SK-N-SH (cell line): ENCODE measurements around the gene PEX11A. TPM values are rescaled to one million over a fixed set of nuclear protein-coding genes. Genes with fewer than 3 reads are reported as not detected.

ENCODE experiments used
- CTCF ChIA-PET: fragments of 300-600, 350-600 bp; formaldehyde crosslinking; extraction: SDS; loops from one replicate; lab custom pipeline; 2021; lab: Yijun Ruan, JAX
- POLR2A ChIA-PET: fragments of 350-600 bp; sonication (Branson Sonifier 250); formaldehyde crosslinking; extraction: SDS; loops from one replicate; lab custom pipeline; 2020; ENCODE audit warnings: antibody characterized with exemption, inconsistent platforms; lab: Yijun Ruan, JAX
- DNase-seq: peaks from one replicate; pipeline ENCODE4 v3.0.0; 2012
- H2AFZ ChIP-seq: fragments of 200-600 bp; sonication (generic); 2 replicates; pipeline ENCODE4 v1.8.1; 2016; ENCODE audit warnings: antibody characterized with exemption, mild to moderate bottlenecking, low read depth
- H3F3A ChIP-seq: fragments of 200-600 bp; sonication (generic); replicated peaks from 2 replicates; pipeline ENCODE3; 2016; ENCODE audit warnings: antibody characterized with exemption, mild to moderate bottlenecking; ENCODE audit not compliant: insufficient read depth
- H3K27ac ChIP-seq, 2 experiments: fragments of 200-500 bp in 1 of 2; fragments of 200-600 bp in 1 of 2; sonication (Bioruptor generic) in 1 of 2; sonication (generic), shearing (Covaris generic) in 1 of 2; 2 replicates each; pipeline versions ENCODE4 v1.5.1 to v1.6.1; 2014 to 2016; ENCODE audit warnings: low read depth in 2 of 2, inconsistent platforms in 1 of 2, low read length in 1 of 2, mild to moderate bottlenecking in 1 of 2, mixed read lengths in 1 of 2
- H3K27me3 ChIP-seq: fragments of 200-600 bp; sonication (generic), shearing (Covaris generic); 2 replicates; pipeline ENCODE4 v1.6.1; 2016; ENCODE audit warnings: mixed run types; ENCODE audit not compliant: insufficient read depth
- H3K36me3 ChIP-seq, 2 experiments: fragments of 200-500 bp in 1 of 2; fragments of 200-600 bp in 1 of 2; sonication (Bioruptor generic) in 1 of 2; sonication (generic) in 1 of 2; replicated peaks in 1 of 2; 2 replicates each; pipeline versions ENCODE3 to v1.5.1; 2014 to 2016; ENCODE audit warnings: low read length in 1 of 2, mild to moderate bottlenecking in 1 of 2; ENCODE audit not compliant: insufficient read depth in 2 of 2, control insufficient read depth in 1 of 2
- H3K4me1 ChIP-seq, 2 experiments: fragments of 200-500 bp in 1 of 2; fragments of 200-600 bp in 1 of 2; sonication (Bioruptor generic) in 1 of 2; sonication (generic), shearing (Covaris generic) in 1 of 2; 2 replicates each; pipeline versions ENCODE4 v1.5.1 to v1.6.1; 2014 to 2016; ENCODE audit warnings: low read depth in 1 of 2, low read length in 1 of 2, mixed run types in 1 of 2; ENCODE audit not compliant: insufficient read depth in 2 of 2, control insufficient read depth in 1 of 2
- H3K4me2 ChIP-seq: fragments of 200-600 bp; sonication (generic), shearing (Covaris generic); 2 replicates; pipeline ENCODE4 v1.6.1; 2017; ENCODE audit warnings: mixed run types
- H3K4me3 ChIP-seq, 2 experiments: fragments of 200-500 bp in 1 of 2; fragments of 200-600 bp in 1 of 2; sonication (Bioruptor generic) in 1 of 2; sonication (generic), shearing (Covaris generic) in 1 of 2; 2 replicates each; pipeline versions ENCODE4 v1.5.1 to v1.8.1; 2014 to 2016; ENCODE audit warnings: low read depth in 2 of 2, inconsistent platforms in 1 of 2, low read length in 1 of 2, mild to moderate bottlenecking in 1 of 2, mixed read lengths in 1 of 2, moderate library complexity in 1 of 2
- H3K79me2 ChIP-seq: fragments of 200-600 bp; sonication (generic); 2 replicates; pipeline ENCODE4 v1.8.1; 2017; ENCODE audit warnings: mild to moderate bottlenecking; ENCODE audit not compliant: insufficient read depth
- H3K9ac ChIP-seq: fragments of 200-600 bp; sonication (generic); 2 replicates; pipeline ENCODE4 v1.6.1; 2017; ENCODE audit warnings: mixed run types
- H3K9me2 ChIP-seq: fragments of 200-600 bp; sonication (generic); 2 replicates; pipeline ENCODE4 v1.6.1; 2017; ENCODE audit warnings: mixed run types
- H3K9me3 ChIP-seq: fragments of 200-600 bp; sonication (generic); 2 replicates; pipeline ENCODE4 v1.6.1; 2017; ENCODE audit warnings: mixed run types, mild to moderate bottlenecking, moderate library complexity
- H4K20me1 ChIP-seq: fragments of 200-600 bp; sonication (generic); 2 replicates; pipeline ENCODE4 v1.6.1; 2017; ENCODE audit warnings: mild to moderate bottlenecking, mixed run types; ENCODE audit not compliant: insufficient read depth
- CHD2 ChIP-seq: fragments of 150-350 bp; IDR thresholded peaks from 2 replicates; pipeline ENCODE4 v1.6.1; 2018; ENCODE audit warnings: low read length; ENCODE audit not compliant: partially characterized antibody
- EZH2phosphoT487 ChIP-seq: fragments of 200-600 bp; sonication (generic); IDR thresholded peaks from 2 replicates; pipeline ENCODE4 v1.6.1; 2017; ENCODE audit warnings: low read depth, mixed run types, mild to moderate bottlenecking, antibody characterized with exemption, moderate library complexity, borderline replicate concordance
- FOSL2 ChIP-seq: IDR thresholded peaks from 2 replicates; pipeline ENCODE4 v1.4.0; 2012; ENCODE audit warnings: low read depth, mild to moderate bottlenecking, moderate library complexity, borderline replicate concordance
- FOXJ3 ChIP-seq: sonication (generic); formaldehyde crosslinking; IDR thresholded peaks from 2 replicates; pipeline ENCODE4 v1.5.1; 2020; ENCODE audit warnings: mild to moderate bottlenecking, missing genetic modification reagents
- FOXM1 ChIP-seq: IDR thresholded peaks from 2 replicates; pipeline ENCODE4 v1.4.0; 2012; ENCODE audit warnings: low read depth, mild to moderate bottlenecking
- GABPA ChIP-seq: IDR thresholded peaks from 2 replicates; pipeline ENCODE4 v1.4.0; 2012; ENCODE audit warnings: low read depth, mild to moderate bottlenecking
- JUND ChIP-seq: IDR thresholded peaks from 2 replicates; pipeline ENCODE4 v1.4.0; 2012
- MXI1 ChIP-seq: IDR thresholded peaks from 2 replicates; pipeline ENCODE4 v1.6.1; 2012; ENCODE audit warnings: mild to moderate bottlenecking, low read depth, low read length, improper control_type of control experiment
- NRF1 ChIP-seq: IDR thresholded peaks from 2 replicates; pipeline ENCODE4 v1.6.1; 2012; ENCODE audit warnings: low read depth, mild to moderate bottlenecking, low read length
- POLR2AphosphoS5 ChIP-seq: IDR thresholded peaks from 2 replicates; pipeline ENCODE4 v1.6.1; 2012; ENCODE audit warnings: low read depth, low read length
- RAD21 ChIP-seq: IDR thresholded peaks from 2 replicates; pipeline ENCODE4 v1.6.1; 2012; ENCODE audit warnings: mild to moderate bottlenecking, low read length
- REST ChIP-seq: IDR thresholded peaks from 2 replicates; pipeline ENCODE4 v1.6.1; 2012; ENCODE audit warnings: mild to moderate bottlenecking, low read depth, low read length, moderate library complexity
- SIN3A ChIP-seq: IDR thresholded peaks from 2 replicates; pipeline ENCODE4 v1.6.1; 2012; ENCODE audit warnings: low read depth, mild to moderate bottlenecking, low read length, moderate library complexity, borderline replicate concordance
- SMC3 ChIP-seq: IDR thresholded peaks from 2 replicates; pipeline ENCODE4 v1.6.1; 2012; ENCODE audit warnings: low read depth, low read length, improper control_type of control experiment
- YY1 ChIP-seq: IDR thresholded peaks from 2 replicates; pipeline ENCODE4 v1.4.0; 2012; ENCODE audit warnings: low read depth, mild to moderate bottlenecking
- WGBS: methylation state at CpG from one replicate; pipeline ENCODE4 v1.1.6; 2017; ENCODE audit warnings: low lambda C conversion rate; 5-methylcytosine and 5-hydroxymethylcytosine counted together
- polyA plus RNA-seq, 3 experiments: library from polyadenylated mRNA; depleted of rRNA; stranded (reverse); fragments of >200 nt; gene quantifications; 2 replicates each; pipeline ENCODE4 v1.2.3, GENCODE V29; 2012
- TF ChIP-seq, protein P1 (sequence below): IDR thresholded peaks from 2 replicates; pipeline ENCODE4 v1.4.0; 2012; ENCODE audit warnings: low read depth, borderline replicate concordance
- TF ChIP-seq, protein P2 (sequence below): fragments of 200-600 bp; sonication (generic); IDR thresholded peaks from 2 replicates; pipeline ENCODE4 v1.6.1; 2017; ENCODE audit warnings: antibody characterized with exemption, mild to moderate bottlenecking, moderate library complexity
- TF ChIP-seq, protein P3 (sequence below): IDR thresholded peaks from 2 replicates; pipeline ENCODE4 v1.4.0; 2012; ENCODE audit warnings: low read depth, borderline replicate concordance
- TF ChIP-seq, protein P4 (sequence below): IDR thresholded peaks from 2 replicates; pipeline ENCODE4; 2012

Gene PEX11A
- polyA plus RNA-seq, 1 of the 3 experiments (the other 2 are of a cell fraction) = 6.1 TPM

DNA sequence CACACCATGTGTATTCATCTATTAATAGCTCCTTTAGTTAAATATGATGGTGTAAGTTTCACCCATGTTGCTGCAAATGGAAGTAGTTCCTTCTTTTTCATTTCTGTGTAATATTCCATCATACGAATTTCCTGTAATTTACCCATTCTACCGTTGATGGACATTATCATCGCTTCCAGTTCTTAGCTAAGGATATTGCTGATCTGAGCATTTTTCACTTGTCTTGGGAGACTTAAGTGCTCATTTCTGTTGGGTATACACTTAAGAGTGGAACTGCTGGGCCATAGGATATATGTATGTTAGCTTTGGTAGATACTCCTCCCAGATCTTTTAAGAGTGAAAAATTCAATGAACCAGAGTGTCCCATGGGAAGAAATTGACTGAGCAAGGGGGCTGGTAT is 22.4 kb downstream of the PEX11A start:
- TF ChIP-seq RAD21 (no peak), POLR2AphosphoS5 (no peak), GABPA (no peak), YY1 (no peak), MXI1 (no peak)
- H3K4me1 ChIP-seq = peaks cover 1 to 25% of the 10 kb centered on the region in 2 experiments; a peak in 2 of 4 replicates
- H3K36me3 ChIP-seq = no peaks in the 10 kb centered on the region
- peaks cover 9% of the 10 kb centered on the region for H3F3A ChIP-seq
- WGBS = 96% methylated on average over 3 of the region's 3 CpGs
- no peaks in the 10 kb centered on the region for H3K79me2 ChIP-seq
- H2AFZ ChIP-seq = no peak overlapping the region
- no peak overlapping the region for H3K4me3 ChIP-seq
- ChIA-PET POLR2A (no interaction called here), CTCF (interaction anchor here (1.7 kb wide), 1 partner anchor 21 kb away, joined by 8 read pairs; no protein-coding TSS in a partner anchor)
- H3K4me2 ChIP-seq = no peak overlapping the region
- no peaks in the 10 kb centered on the region for H3K27me3 ChIP-seq
- no peak overlapping the region for H3K27ac ChIP-seq
- H3K9me3 ChIP-seq = no peaks in the 10 kb centered on the region
- H3K9ac ChIP-seq = no peak overlapping the region
- H3K9me2 ChIP-seq = no peaks in the 10 kb centered on the region
- no peaks in the 10 kb centered on the region for H4K20me1 ChIP-seq
- no peak for DNase-seq

- Histone ChIP-seq H3K4me2 (no peak overlapping the region), H3F3A (peaks cover 15% of the 10 kb centered on the region), H3K4me1 (peaks cover 7 to 25% of the 10 kb centered on the region in 2 experiments; a peak in 3 of 4 replicates), H3K9ac (no peak overlapping the region), H3K9me3 (no peaks in the 10 kb centered on the region), H3K36me3 (no peaks in the 10 kb centered on the region), H2AFZ (no peak overlapping the region), H3K9me2 (no peaks in the 10 kb centered on the region), H3K79me2 (no peaks in the 10 kb centered on the region), H3K4me3 (no peak overlapping the region), H3K27me3 (no peaks in the 10 kb centered on the region), H4K20me1 (no peaks in the 10 kb centered on the region), H3K27ac (no peak overlapping the region)
- 98% methylated on average over 6 of the region's 7 CpGs for WGBS
- no peak for DNase-seq
- POLR2A ChIA-PET = no interaction called here
- CTCF ChIA-PET = interaction anchor here (1.7 kb wide), 1 partner anchor 20 kb away, joined by 8 read pairs; no protein-coding TSS in a partner anchor
- TF ChIP-seq, protein P1, sequence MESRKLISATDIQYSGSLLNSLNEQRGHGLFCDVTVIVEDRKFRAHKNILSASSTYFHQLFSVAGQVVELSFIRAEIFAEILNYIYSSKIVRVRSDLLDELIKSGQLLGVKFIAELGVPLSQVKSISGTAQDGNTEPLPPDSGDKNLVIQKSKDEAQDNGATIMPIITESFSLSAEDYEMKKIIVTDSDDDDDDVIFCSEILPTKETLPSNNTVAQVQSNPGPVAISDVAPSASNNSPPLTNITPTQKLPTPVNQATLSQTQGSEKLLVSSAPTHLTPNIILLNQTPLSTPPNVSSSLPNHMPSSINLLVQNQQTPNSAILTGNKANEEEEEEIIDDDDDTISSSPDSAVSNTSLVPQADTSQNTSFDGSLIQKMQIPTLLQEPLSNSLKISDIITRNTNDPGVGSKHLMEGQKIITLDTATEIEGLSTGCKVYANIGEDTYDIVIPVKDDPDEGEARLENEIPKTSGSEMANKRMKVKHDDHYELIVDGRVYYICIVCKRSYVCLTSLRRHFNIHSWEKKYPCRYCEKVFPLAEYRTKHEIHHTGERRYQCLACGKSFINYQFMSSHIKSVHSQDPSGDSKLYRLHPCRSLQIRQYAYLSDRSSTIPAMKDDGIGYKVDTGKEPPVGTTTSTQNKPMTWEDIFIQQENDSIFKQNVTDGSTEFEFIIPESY = no peak
- no peak for TF ChIP-seq CHD2
- TF ChIP-seq MXI1 = no peak
- TF ChIP-seq, protein P2, sequence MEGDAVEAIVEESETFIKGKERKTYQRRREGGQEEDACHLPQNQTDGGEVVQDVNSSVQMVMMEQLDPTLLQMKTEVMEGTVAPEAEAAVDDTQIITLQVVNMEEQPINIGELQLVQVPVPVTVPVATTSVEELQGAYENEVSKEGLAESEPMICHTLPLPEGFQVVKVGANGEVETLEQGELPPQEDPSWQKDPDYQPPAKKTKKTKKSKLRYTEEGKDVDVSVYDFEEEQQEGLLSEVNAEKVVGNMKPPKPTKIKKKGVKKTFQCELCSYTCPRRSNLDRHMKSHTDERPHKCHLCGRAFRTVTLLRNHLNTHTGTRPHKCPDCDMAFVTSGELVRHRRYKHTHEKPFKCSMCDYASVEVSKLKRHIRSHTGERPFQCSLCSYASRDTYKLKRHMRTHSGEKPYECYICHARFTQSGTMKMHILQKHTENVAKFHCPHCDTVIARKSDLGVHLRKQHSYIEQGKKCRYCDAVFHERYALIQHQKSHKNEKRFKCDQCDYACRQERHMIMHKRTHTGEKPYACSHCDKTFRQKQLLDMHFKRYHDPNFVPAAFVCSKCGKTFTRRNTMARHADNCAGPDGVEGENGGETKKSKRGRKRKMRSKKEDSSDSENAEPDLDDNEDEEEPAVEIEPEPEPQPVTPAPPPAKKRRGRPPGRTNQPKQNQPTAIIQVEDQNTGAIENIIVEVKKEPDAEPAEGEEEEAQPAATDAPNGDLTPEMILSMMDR = no peak
- no peak for TF ChIP-seq FOXM1
- no peak for TF ChIP-seq SIN3A
- no peak for TF ChIP-seq FOSL2
- no peak for TF ChIP-seq SMC3
- no peak for TF ChIP-seq REST
- TF ChIP-seq, protein P3, sequence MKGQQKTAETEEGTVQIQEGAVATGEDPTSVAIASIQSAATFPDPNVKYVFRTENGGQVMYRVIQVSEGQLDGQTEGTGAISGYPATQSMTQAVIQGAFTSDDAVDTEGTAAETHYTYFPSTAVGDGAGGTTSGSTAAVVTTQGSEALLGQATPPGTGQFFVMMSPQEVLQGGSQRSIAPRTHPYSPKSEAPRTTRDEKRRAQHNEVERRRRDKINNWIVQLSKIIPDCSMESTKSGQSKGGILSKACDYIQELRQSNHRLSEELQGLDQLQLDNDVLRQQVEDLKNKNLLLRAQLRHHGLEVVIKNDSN = no peak
- TF ChIP-seq, protein P4, sequence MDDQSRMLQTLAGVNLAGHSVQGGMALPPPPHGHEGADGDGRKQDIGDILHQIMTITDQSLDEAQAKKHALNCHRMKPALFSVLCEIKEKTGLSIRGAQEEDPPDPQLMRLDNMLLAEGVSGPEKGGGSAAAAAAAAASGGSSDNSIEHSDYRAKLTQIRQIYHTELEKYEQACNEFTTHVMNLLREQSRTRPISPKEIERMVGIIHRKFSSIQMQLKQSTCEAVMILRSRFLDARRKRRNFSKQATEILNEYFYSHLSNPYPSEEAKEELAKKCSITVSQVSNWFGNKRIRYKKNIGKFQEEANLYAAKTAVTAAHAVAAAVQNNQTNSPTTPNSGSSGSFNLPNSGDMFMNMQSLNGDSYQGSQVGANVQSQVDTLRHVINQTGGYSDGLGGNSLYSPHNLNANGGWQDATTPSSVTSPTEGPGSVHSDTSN = no peak
- TF ChIP-seq JUND = no peak
- TF ChIP-seq FOXJ3 (CRISPR knock-in tag) = no peak
- no peak for TF ChIP-seq EZH2phosphoT487
- no peak for TF ChIP-seq NRF1
Observed at GRCh38 chr15:89667706-89667960, 22.9 kb downstream of the PEX11A start.
